ENCODE results near the gene MYL4. TPM values are rescaled to one million over a fixed set of nuclear protein-coding genes. Genes with fewer than 3 reads are reported as not detected.

Gene MYL4
- total and polyA plus RNA-seq, 2 donors (not counting 3 experiments of a cell fraction or from before 2014, with no cell fraction given): 2.0 to 2.1 TPM

- peak overlapping the region; percentile 67 for H3K27ac ChIP-seq (ENCODE audit: insufficient read depth, low read depth, low read length)
Measured at GRCh38 chr17:47257651-47258339, 48.6 kb downstream of the MYL4 start.

GRCh38 chr17:47262586-47262985, 53.4 kb downstream of the MYL4 start:
- Histone ChIP-seq H3K4me2 (ENCODE audit: insufficient read depth, low read length) (peak overlapping the region; percentile 62), H3K4me1 (ENCODE audit: control insufficient read depth, extremely low read depth, insufficient read depth, low read length) (peaks cover 44% of the 10 kb centered on the region), H3K9ac (replicated peaks; ENCODE audit: extremely low read depth, insufficient read depth, low read length) (no peak overlapping the region), H3K36me3 (ENCODE audit: control insufficient read depth in 2 of 2, extremely low read depth in 1 of 2, insufficient read depth in 2 of 2, low read length in 2 of 2) (no peaks in the 10 kb centered on the region), H4K20me1 (replicated peaks; ENCODE audit: control insufficient read depth, extremely low read depth, insufficient read depth, low read length) (no peaks in the 10 kb centered on the region), H2AFZ (ENCODE audit: low read depth, low read length) (peak overlapping the region; percentile 3), H3K79me2 (ENCODE audit: control insufficient read depth, insufficient read depth, low read length) (peaks cover 35% of the 10 kb centered on the region), H3K27me3 (ENCODE audit: control insufficient read depth in 2 of 2, insufficient read depth in 2 of 2, low read length in 2 of 2) (no peaks in the 10 kb centered on the region), H3K9me1 (replicated peaks; ENCODE audit: control insufficient read depth, extremely low read depth, insufficient read depth, low read length) (no peaks in the 10 kb centered on the region), H3K9me3 (replicated peaks; ENCODE audit: control insufficient read depth, insufficient read depth, low read length) (no peaks in the 10 kb centered on the region), H3K4me3 (replicated peaks in 1 of 3; ENCODE audit: insufficient read depth in 1 of 3, low read depth in 1 of 3, low read length in 3 of 3) (no peak overlapping the region), H3K27ac (ENCODE audit: insufficient read depth, low read depth, low read length) (peak overlapping the region; percentile 0)
- TF ChIP-seq FOS (IDR thresholded peaks at IDR 0.05; ENCODE audit: borderline replicate concordance, insufficient read depth, low read length): no peak
- no peak for TF ChIP-seq CTCF (IDR thresholded peaks at IDR 0.05; ENCODE audit: extremely low read depth in 1 of 2, insufficient read depth in 1 of 2, low read depth in 1 of 2, low read length in 2 of 2)
- TF ChIP-seq JUN (IDR thresholded peaks at IDR 0.05; ENCODE audit: borderline replicate concordance, insufficient read depth, insufficient read length, low read depth): peak; percentile 8
- no peak for TF ChIP-seq POLR2A (IDR thresholded peaks at IDR 0.05; ENCODE audit: low read depth, low read length)
- TF ChIP-seq MYC (IDR thresholded peaks at IDR 0.05; ENCODE audit: low read depth, low read length): no peak
- TF ChIP-seq POLR2AphosphoS5 (IDR thresholded peaks at IDR 0.05; ENCODE audit: insufficient read depth, low read depth, low read length): peak; percentile 43
- DNase-seq (ENCODE audit: low read depth, low spot score): peak; percentile 47
- intact Hi-C loops (cut with micrococcal nuclease) (no loop called here), dilution Hi-C loops (cut with MboI; ENCODE audit: extremely low pct_ligation_motif_present, low sequenced_read_pairs) (no loop called here)
- FAIRE-seq: peak; percentile 90
- POLR2A ChIA-PET: interaction anchor here (1.0 kb wide), 1 partner anchor 32 kb away, joined by 5 read pairs; no protein-coding TSS in a partner anchor
- CTCF ChIA-PET: interaction anchor here (1.0 to 1.7 kb wide), 2 partner anchors 13 to 53 kb away, joined by 4 to 7 read pairs; no protein-coding TSS in a partner anchor
- BruUV-seq (replicated peaks): no TSS peak

More at GRCh38 chr17:47257651-47258339, 48.6 kb downstream of the MYL4 start:
- no peaks in the 10 kb centered on the region for H3K36me3 ChIP-seq (ENCODE audit: control insufficient read depth in 2 of 2, extremely low read depth in 1 of 2, insufficient read depth in 2 of 2, low read length in 2 of 2)
- no peaks in the 10 kb centered on the region for H4K20me1 ChIP-seq (replicated peaks; ENCODE audit: control insufficient read depth, extremely low read depth, insufficient read depth, low read length)
- intact Hi-C loops (cut with micrococcal nuclease): no loop called here
- H3K4me3 ChIP-seq (replicated peaks in 1 of 3; ENCODE audit: insufficient read depth in 1 of 3, low read depth in 1 of 3, low read length in 3 of 3): peak overlapping the region in 1 of 3 experiments; percentile 19
- no peaks in the 10 kb centered on the region for H3K9me3 ChIP-seq (replicated peaks; ENCODE audit: control insufficient read depth, insufficient read depth, low read length)
- H2AFZ ChIP-seq (ENCODE audit: low read depth, low read length): peak overlapping the region; percentile 80
- FAIRE-seq: peak; percentile 75
- DNase-seq (ENCODE audit: low read depth, low spot score): peak; percentile 58
- CTCF ChIA-PET: interaction anchor here (1.2 to 4.3 kb wide), 5 partner anchors 13 to 58 kb away, joined by 3 to 22 read pairs (median 3); no protein-coding TSS in a partner anchor
- TF ChIP-seq MAX (IDR thresholded peaks at IDR 0.05; ENCODE audit: insufficient read depth, insufficient read length) (no peak), FOS (IDR thresholded peaks at IDR 0.05; ENCODE audit: borderline replicate concordance, insufficient read depth, low read length) (peak; percentile 62), GATA2 (IDR thresholded peaks at IDR 0.05; ENCODE audit: insufficient read depth, insufficient read length, low read depth, low read length) (peak; percentile 81)
- H3K4me1 ChIP-seq (ENCODE audit: control insufficient read depth, extremely low read depth, insufficient read depth, low read length): peaks cover 46% of the 10 kb centered on the region
- peaks cover 46% of the 10 kb centered on the region for H3K79me2 ChIP-seq (ENCODE audit: control insufficient read depth, insufficient read depth, low read length)
- POLR2A ChIA-PET: interaction anchor here (0.8 kb wide), 1 partner anchor 18 kb away, joined by 5 read pairs; no protein-coding TSS in a partner anchor
- peak overlapping the region; percentile 20 for H3K9ac ChIP-seq (replicated peaks; ENCODE audit: extremely low read depth, insufficient read depth, low read length)
- dilution Hi-C loops (cut with MboI; ENCODE audit: extremely low pct_ligation_motif_present, low sequenced_read_pairs): no loop called here
- no peaks in the 10 kb centered on the region for H3K9me1 ChIP-seq (replicated peaks; ENCODE audit: control insufficient read depth, extremely low read depth, insufficient read depth, low read length)
- peak overlapping the region; percentile 59 for H3K4me2 ChIP-seq (ENCODE audit: insufficient read depth, low read length)
- BruUV-seq (replicated peaks): no TSS peak
- no peaks in the 10 kb centered on the region for H3K27me3 ChIP-seq (ENCODE audit: control insufficient read depth in 2 of 2, insufficient read depth in 2 of 2, low read length in 2 of 2)

All from endothelial cell of umbilical vein (primary cell).